Measurements from ENCODE around the gene ZPBP.

The ZPBP gene

DNA sequence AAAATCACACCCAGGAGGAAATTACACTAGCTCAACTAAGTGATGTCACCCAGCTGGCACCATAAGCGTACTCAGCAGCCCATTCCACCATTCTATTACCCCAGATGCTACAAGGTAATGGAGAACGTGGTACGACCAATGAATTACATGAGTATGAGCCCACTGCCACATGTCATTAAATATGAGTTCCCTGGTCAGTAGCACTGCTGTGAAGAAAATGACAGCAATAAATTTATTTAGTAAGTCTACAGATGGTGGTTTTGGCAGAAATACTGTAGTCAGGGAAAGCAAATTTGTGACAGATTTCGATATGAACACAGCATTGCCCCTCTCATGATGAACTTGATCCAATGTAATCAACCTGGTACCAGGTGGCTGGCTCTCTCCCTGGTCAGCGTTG is 165.4 kb downstream of the ZPBP start:
- DNase-seq (no peak), ATAC-seq (ENCODE audit: insufficient read depth, low read depth) (no peak)
- Histone ChIP-seq H3K4me3 (ENCODE audit: low read depth in 1 of 2, low read length in 2 of 2) (no peak overlapping the region), H4K20me1 (ENCODE audit: insufficient read depth, low read length) (no peaks in the 10 kb centered on the region), H3K79me2 (ENCODE audit: insufficient read depth, low read length) (no peaks in the 10 kb centered on the region), H2AFZ (ENCODE audit: low read depth, low read length) (no peak overlapping the region), H3K4me2 (ENCODE audit: insufficient read depth, low read length) (no peak overlapping the region), H3K27me3 (ENCODE audit: insufficient read depth, low read length, poor library complexity) (peaks cover 2% of the 10 kb centered on the region), H3K36me3 (ENCODE audit: insufficient read depth, low read length) (no peaks in the 10 kb centered on the region), H3K4me1 (ENCODE audit: insufficient read depth, low read length) (no peaks in the 10 kb centered on the region), H3K9me3 (ENCODE audit: insufficient read depth, low read length, severe bottlenecking) (peaks cover 6% of the 10 kb centered on the region), H3K27ac (ENCODE audit: low read length) (no peak overlapping the region), H3K9ac (ENCODE audit: low read depth, low read length) (no peak overlapping the region)
- TF ChIP-seq EZH2 (IDR thresholded peaks at IDR 0.05; ENCODE audit: borderline replicate concordance, low read depth, low read length, severe bottlenecking) = no peak
- TF ChIP-seq, protein P1, sequence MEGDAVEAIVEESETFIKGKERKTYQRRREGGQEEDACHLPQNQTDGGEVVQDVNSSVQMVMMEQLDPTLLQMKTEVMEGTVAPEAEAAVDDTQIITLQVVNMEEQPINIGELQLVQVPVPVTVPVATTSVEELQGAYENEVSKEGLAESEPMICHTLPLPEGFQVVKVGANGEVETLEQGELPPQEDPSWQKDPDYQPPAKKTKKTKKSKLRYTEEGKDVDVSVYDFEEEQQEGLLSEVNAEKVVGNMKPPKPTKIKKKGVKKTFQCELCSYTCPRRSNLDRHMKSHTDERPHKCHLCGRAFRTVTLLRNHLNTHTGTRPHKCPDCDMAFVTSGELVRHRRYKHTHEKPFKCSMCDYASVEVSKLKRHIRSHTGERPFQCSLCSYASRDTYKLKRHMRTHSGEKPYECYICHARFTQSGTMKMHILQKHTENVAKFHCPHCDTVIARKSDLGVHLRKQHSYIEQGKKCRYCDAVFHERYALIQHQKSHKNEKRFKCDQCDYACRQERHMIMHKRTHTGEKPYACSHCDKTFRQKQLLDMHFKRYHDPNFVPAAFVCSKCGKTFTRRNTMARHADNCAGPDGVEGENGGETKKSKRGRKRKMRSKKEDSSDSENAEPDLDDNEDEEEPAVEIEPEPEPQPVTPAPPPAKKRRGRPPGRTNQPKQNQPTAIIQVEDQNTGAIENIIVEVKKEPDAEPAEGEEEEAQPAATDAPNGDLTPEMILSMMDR (IDR thresholded peaks at IDR 0.05; ENCODE audit: borderline replicate concordance, extremely low read depth, low read length, poor library complexity, severe bottlenecking) = no peak

DNA sequence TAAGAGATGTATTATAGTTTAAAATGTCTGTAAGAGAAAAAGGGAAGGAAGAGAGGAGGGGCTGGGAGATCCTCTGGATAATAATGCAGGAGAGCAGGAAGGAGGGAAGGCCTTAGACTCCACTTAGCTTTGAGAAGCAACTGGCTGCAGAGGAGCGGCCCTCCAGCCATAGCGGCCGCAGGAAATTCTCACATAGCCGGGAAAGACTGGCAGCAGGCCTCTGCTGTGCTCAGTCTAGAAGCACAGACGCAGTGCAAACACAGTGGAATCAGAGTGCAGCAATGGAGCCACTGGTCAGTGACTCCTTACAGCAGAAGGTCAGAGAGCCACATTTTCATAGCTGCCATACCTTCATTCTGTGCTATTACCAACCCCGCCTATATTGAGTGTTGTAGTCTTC is 166.3 kb downstream of the ZPBP start:
- Histone ChIP-seq H3K4me3 (ENCODE audit: low read depth in 1 of 2, low read length in 2 of 2) (no peak overlapping the region), H3K9ac (ENCODE audit: low read depth, low read length) (no peak overlapping the region), H3K36me3 (ENCODE audit: insufficient read depth, low read length) (no peaks in the 10 kb centered on the region), H2AFZ (ENCODE audit: low read depth, low read length) (no peak overlapping the region), H3K4me2 (ENCODE audit: insufficient read depth, low read length) (no peak overlapping the region), H3K27me3 (ENCODE audit: insufficient read depth, low read length, poor library complexity) (peaks cover 2% of the 10 kb centered on the region), H3K4me1 (ENCODE audit: insufficient read depth, low read length) (no peaks in the 10 kb centered on the region), H4K20me1 (ENCODE audit: insufficient read depth, low read length) (no peaks in the 10 kb centered on the region), H3K79me2 (ENCODE audit: insufficient read depth, low read length) (no peaks in the 10 kb centered on the region), H3K9me3 (ENCODE audit: insufficient read depth, low read length, severe bottlenecking) (peaks cover 3% of the 10 kb centered on the region), H3K27ac (ENCODE audit: low read length) (no peak overlapping the region)
- TF ChIP-seq, protein P1 (IDR thresholded peaks at IDR 0.05; ENCODE audit: borderline replicate concordance, extremely low read depth, low read length, poor library complexity, severe bottlenecking) = no peak
- TF ChIP-seq EZH2 (IDR thresholded peaks at IDR 0.05; ENCODE audit: borderline replicate concordance, low read depth, low read length, severe bottlenecking) = no peak
- ATAC-seq (ENCODE audit: insufficient read depth, low read depth) = no peak
- DNase-seq = no peak

DNA sequence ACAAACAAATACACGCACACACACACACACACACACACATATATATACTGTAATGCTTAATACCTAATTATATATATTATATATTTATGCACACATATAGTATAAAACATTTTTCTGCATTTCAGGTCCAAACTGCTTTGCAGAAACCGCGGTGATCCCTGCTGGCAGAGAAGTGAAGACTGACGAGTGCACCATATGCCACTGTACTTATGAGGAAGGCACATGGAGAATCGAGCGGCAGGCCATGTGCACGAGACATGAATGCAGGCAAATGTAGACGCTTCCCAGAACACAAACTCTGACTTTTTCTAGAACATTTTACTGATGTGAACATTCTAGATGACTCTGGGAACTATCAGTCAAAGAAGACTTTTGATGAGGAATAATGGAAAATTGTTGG is 181.1 kb downstream of the ZPBP start:
- no peak for DNase-seq
- ATAC-seq (ENCODE audit: insufficient read depth, low read depth) = no peak

More for the DNA sequence above, 181.1 kb downstream of the ZPBP start:
- TF ChIP-seq, protein P1 (IDR thresholded peaks at IDR 0.05; ENCODE audit: borderline replicate concordance, extremely low read depth, low read length, poor library complexity, severe bottlenecking) = no peak
- no peak for TF ChIP-seq EZH2 (IDR thresholded peaks at IDR 0.05; ENCODE audit: borderline replicate concordance, low read depth, low read length, severe bottlenecking)
- H3K4me1 ChIP-seq (ENCODE audit: insufficient read depth, low read length) = no peaks in the 10 kb centered on the region
- H3K36me3 ChIP-seq (ENCODE audit: insufficient read depth, low read length) = no peaks in the 10 kb centered on the region
- H3K4me2 ChIP-seq (ENCODE audit: insufficient read depth, low read length) = no peak overlapping the region
- peaks cover 3% of the 10 kb centered on the region for H3K27me3 ChIP-seq (ENCODE audit: insufficient read depth, low read length, poor library complexity)
- no peak overlapping the region for H3K4me3 ChIP-seq (ENCODE audit: low read depth in 1 of 2, low read length in 2 of 2)
- H3K79me2 ChIP-seq (ENCODE audit: insufficient read depth, low read length) = no peaks in the 10 kb centered on the region
- H3K9ac ChIP-seq (ENCODE audit: low read depth, low read length) = no peak overlapping the region
- no peak overlapping the region for H2AFZ ChIP-seq (ENCODE audit: low read depth, low read length)
- H3K9me3 ChIP-seq (ENCODE audit: insufficient read depth, low read length, severe bottlenecking) = no peaks in the 10 kb centered on the region
- H3K27ac ChIP-seq (ENCODE audit: low read length) = no peak overlapping the region
- no peaks in the 10 kb centered on the region for H4K20me1 ChIP-seq (ENCODE audit: insufficient read depth, low read length)

All from DND-41 (cell line).